ENCODE measurements around the gene C7orf25.

The C7orf25 gene

GRCh38 chr7:42911454-42912447, at the start of gene C7orf25:
TSS of gene C7orf25 (minus strand) at chr7:42912070. CDS start at chr7:42910900, 1,170 bp downstream.
- peak; percentile 97 to 100 (median 98) for DNase-seq
- intact Hi-C loops (cut with DNase I) = loop anchor here (1.0 kb wide), 1 partner anchor 21 kb away; the partner anchor contains the start of genes MRPL32 and PSMA2

DNA sequence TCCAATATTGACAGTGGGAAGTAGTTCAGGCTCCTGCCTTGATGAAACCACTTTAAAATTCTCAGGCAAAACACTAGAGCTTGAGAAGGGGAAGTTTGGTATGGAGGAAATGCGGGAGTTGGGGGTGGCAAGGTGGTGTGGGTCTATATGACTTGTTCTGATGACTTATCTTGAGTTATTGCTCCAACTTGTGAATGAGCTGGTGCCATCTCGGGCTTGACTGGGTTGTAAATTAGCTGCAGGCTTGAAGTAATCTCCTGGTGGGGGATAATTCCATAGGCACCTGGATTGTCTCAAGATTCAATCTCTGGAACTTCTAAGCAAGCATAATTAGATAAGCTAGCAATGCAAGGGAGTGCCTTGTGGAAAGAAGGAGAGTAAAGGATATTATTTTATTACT, 49.3 kb upstream of the C7orf25 start:
- intact Hi-C loops (cut with DNase I) = no loop called here
- no peak for DNase-seq

GRCh38 chr7:42960762-42961161, 48.9 kb upstream of the C7orf25 start:
- DNase-seq = no peak
- intact Hi-C loops (cut with DNase I) = no loop called here

GRCh38 chr7:42959549-42959948, 47.7 kb upstream of the C7orf25 start:
- DNase-seq = no peak
- intact Hi-C loops (cut with DNase I) = no loop called here

- no peak for DNase-seq
- intact Hi-C loops (cut with DNase I) = no loop called here
Measured at GRCh38 chr7:42956062-42956461, 44.2 kb upstream of the C7orf25 start.

- no peak for DNase-seq
- intact Hi-C loops (cut with DNase I) = no loop called here
Measured at GRCh38 chr7:42953994-42954393, 42.1 kb upstream of the C7orf25 start.

DNA sequence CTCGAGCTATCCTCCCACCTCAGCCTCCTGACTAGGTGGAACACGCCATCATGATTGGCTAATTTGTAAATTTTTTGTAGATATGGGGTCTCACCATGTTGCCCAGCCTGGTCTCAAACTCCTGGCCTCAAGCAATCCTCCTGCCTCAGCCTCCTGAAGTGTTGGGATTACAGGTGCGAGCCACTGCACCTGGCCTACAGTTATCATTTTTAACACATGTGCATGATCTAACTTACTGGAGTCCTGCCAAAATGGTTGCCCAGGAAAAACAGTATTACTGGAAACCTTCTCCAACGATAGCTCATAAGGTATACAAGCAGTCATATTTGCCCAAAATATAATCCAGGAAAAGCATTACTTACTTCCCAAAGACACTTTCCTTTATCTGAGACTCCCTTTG, 40.5 kb upstream of the C7orf25 start:
- intact Hi-C loops (cut with DNase I) = no loop called here
- DNase-seq = no peak

- intact Hi-C loops (cut with DNase I) = no loop called here
- DNase-seq = no peak
Measured at GRCh38 chr7:42950417-42950816, 38.5 kb upstream of the C7orf25 start.

GRCh38 chr7:42947521-42947920, 35.7 kb upstream of the C7orf25 start:
- DNase-seq = no peak
- intact Hi-C loops (cut with DNase I) = no loop called here

- intact Hi-C loops (cut with DNase I) = no loop called here
- DNase-seq = no peak
Measured at GRCh38 chr7:42946627-42946950, 34.7 kb upstream of the C7orf25 start.

DNA sequence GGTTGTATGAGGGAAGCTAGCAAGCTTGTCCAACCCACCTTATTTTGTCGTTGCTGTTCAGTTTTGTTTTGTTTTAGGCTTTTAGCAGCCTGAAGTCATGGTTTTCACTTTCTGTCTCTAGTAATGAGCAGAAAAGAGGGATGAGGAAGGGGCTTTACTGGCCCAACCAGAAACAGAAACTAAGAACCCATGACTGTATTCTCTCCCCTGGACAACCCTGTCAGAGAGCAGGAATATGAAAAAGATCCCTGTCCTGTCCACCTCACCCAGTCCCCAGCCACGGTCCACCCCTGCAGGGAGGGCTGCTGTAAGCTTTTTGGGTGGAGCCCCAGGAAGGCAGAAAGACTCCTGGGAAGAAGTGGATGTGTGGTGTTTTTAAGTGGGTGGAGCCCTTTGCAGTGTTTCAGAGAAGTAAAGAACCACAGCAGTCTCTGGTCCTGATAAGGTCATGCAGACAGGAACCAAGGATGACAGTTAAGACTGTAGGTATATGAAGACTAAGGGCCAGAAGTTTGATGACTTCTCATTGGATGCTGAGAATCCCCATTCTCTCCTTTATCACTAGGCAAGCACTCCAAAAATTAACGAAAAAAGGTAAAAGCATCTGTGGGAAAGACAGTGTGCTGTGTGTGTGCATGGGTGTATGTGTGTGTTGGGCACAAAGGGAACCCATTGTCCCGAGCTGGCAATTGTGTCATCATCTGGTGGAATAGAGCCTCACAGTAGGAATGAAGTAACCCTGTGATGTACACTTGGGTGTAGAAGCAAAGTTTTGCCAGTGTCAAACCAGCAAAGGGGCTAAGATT, 34.2 kb upstream of the C7orf25 start:
- intact Hi-C loops (cut with DNase I) = no loop called here
- no peak for DNase-seq

DNA sequence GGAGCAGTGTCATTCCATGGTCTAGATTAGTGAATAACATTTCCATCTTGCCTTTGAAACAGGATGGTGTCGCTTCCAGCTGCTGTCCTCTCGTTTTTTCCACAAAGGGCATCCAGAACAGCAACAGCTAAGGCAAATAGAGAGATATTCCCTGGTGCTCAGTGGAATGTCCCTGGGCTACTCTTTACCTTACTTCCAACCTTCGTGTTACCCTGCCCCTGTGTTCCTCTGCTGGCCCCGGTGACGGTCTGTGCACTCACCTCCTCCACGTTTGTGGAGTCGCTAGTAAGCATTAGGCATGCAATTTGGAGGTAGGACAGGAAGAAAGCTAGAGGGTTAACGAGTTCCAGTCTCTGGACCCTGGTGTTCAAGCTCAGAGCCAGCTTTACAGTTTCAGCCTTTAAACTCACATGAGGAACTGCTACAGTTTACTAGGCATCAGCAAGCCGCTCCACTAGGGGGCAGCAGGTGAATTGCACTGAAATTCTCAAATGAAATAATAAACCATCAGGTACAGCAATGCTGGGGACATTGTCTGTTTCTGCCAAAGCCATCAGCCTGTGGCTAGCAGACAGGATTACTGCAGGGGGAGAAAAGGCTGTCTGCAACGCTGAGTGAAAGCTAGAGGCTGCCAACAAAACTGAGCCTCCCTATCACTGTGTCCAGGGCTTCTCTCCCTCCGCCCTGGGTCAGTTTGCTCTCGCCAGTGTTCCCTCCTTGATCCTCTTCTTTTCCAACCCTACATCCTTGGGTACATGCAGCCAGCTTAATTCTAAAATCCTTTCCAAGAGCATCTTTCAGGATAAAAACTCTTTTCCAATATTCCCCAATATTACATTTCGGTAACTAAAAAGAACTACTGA, 29.3 kb upstream of the C7orf25 start:
- intact Hi-C loops (cut with DNase I) = loop anchor here (1.0 to 5.0 kb wide), 3 partner anchors 166 to 516 kb away; no protein-coding TSS in a partner anchor
- peak; percentile 70 to 96 (median 86) for DNase-seq

- intact Hi-C loops (cut with DNase I) = loop anchor here (5.0 to 10.0 kb wide), 3 partner anchors 168 to 785 kb away; partner anchors contain the start of gene COA1
- no peak for DNase-seq
Measured at GRCh38 chr7:42939457-42940240, 27.8 kb upstream of the C7orf25 start.

DNA sequence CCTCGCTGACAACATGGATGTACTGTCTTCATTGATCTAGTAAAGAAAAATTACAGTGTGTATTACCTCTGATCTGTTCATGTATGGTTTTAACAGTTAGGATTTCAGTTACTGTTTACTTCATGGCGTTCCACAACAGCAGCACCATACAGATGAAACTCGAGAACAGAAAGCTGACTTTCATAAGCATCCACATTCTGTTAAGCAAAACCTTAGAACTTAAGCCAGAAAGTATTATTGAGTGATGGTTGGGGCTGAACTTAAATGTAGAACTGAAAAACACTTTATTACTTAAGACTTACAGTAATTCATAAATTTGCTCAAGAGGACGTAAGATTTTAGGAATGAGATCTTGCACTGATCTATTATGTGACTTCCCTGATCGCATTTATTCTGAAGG, 24.0 kb upstream of the C7orf25 start:
- no peak for DNase-seq
- intact Hi-C loops (cut with DNase I) = loop anchor here (10.0 kb wide), 1 partner anchor 789 kb away; the partner anchor contains the start of gene COA1

GRCh38 chr7:42934291-42934690, 22.4 kb upstream of the C7orf25 start:
- intact Hi-C loops (cut with DNase I) = loop anchor here (10.0 kb wide), 1 partner anchor 791 kb away; the partner anchor contains the start of gene COA1
- no peak for DNase-seq

GRCh38 chr7:42932811-42933591, 21.1 kb upstream of the C7orf25 start:
- intact Hi-C loops (cut with DNase I) = loop anchor here (1.0 to 10.0 kb wide), 2 partner anchors 21 to 792 kb away; partner anchors contain the start of genes C7orf25 and COA1
- no peak for DNase-seq

DNA sequence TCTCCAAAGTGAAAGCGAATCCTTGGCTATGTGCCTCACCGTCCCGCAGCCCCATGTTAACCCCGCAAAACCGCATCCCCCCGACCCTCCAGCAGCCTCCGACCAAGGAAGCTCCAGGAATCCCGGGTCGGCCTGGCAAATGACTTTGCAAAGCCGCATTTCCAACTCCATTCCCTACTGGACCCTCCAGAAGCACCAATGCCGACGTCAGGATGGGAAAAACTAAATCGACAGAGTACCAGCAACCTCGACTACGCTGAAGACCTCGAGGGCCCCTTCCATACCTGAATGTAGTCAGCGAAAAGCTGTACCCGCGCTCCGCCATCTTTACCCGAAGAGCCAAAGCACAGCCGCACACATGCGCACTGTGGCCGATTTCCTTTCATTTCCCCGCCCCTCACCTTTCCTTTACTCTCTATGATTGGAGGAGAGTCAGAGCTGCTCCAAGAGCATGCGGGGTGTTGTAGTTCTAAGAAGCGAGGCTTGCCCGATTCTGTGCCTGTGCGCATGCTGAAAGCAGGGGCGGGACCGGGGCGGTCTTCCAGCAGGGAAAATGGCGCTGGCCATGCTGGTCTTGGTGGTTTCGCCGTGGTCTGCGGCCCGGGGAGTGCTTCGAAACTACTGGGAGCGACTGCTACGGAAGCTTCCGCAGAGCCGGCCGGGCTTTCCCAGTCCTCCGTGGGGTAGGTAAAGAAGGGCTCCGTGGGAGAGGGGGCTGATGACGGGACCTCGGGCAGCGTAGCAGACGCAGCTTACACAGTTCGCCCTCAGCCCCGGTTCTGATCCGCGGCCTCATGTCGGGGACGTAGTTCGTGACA, 20.2 kb upstream of the C7orf25 start, which contains the start of the genes MRPL32 and PSMA2:
Gene MRPL32 (plus strand): TSS at position 543 of the 818 bp plus-strand sequence. CDS start 11 bp downstream, at position 554.
Gene PSMA2 (minus strand): TSS at position 341 of the 818 bp plus-strand sequence. CDS start 16 bp downstream, at position 325.
- intact Hi-C loops (cut with DNase I) = loop anchor here (1.0 to 10.0 kb wide), 2 partner anchors 20 to 793 kb away; partner anchors contain the start of genes C7orf25 and COA1
- DNase-seq = peak; percentile 93 to 99 (median 96)

Data from posterior cingulate gyrus (tissue), 11 donors.